Measurements from ENCODE around the gene CCDC106.
A peak's percentile ranks its signal among the peaks of the same experiment; 100 is the strongest.

Gene CCDC106

DNA sequence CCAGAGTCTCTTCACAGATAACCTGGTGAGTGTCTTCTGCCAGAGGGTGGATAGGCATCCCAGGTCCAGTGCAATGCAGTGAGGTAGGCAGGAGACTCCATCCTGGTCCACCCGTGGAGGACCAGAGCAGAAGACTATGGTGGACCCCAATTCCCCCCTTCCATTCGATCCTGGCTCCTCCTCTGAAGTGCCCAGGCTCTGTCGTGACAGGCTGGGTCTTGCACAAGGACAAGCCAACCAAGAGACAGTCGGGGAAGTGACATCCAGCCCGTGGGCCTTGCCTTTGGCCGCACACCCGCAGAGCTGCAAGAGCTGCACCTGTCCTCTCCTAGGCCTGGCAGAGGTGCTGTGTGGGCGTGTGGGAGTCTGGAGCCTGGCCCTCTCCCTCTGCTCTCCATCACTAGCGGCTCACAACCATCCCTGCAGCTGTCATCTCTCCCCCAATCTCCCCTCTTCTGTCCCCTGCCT is 26.8 kb upstream of the CCDC106 start:
- TF ChIP-seq TAF1 (IDR thresholded peaks at IDR 0.05; ENCODE audit: low read depth, low read length), result no peak
- TF ChIP-seq POLR2A (IDR thresholded peaks at IDR 0.05; ENCODE audit: low read depth, low read length), result peak; percentile 54
- peak; percentile 51 for TF ChIP-seq POLR2AphosphoS5 (IDR thresholded peaks at IDR 0.05; ENCODE audit: low read depth, low read length)
- no peak for FAIRE-seq

DNA sequence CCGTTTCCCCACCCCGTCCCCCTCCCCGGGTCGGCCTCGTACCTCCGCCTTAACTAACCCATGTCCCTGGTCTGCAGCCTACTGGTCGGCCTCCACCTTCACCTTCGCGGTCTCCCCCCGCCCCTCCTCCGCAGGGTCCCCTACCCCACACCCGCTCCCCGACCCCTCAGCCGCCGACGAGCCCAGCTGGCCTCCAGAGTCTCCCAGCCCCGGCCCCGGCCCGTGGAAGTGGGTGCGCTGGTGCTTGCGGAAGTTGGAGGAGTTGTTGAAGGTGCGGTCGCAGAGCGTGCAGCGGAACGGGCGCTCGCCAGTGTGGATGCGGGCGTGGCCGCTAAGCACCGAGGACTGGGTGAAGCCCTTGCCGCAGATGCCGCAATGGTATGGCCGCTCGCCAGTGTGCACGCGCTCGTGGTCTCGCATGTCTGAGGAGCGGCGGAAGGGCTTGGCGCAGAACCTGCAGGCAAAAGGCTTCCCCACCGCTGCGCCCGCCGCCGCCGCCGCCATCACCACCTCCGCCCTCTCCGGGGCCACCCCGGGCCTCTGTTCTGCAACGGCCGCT is 26.3 kb upstream of the CCDC106 start:
- FAIRE-seq (no peak), DNase-seq (ENCODE audit: insufficient read length, low spot score) (no peak)
- TF ChIP-seq TAF1 (IDR thresholded peaks at IDR 0.05; ENCODE audit: low read depth, low read length) (no peak), PAX5 (IDR thresholded peaks at IDR 0.05; ENCODE audit: insufficient read depth, low read length, severe bottlenecking) (no peak), POLR2AphosphoS5 (IDR thresholded peaks at IDR 0.05; ENCODE audit: low read depth, low read length) (no peak), POU2F2 (IDR thresholded peaks at IDR 0.05; ENCODE audit: low read depth, low read length) (no peak), POLR2A (IDR thresholded peaks at IDR 0.05; ENCODE audit: low read depth, low read length) (no peak), SPI1 (IDR thresholded peaks at IDR 0.05; ENCODE audit: low read depth, low read length) (no peak)

More for the DNA sequence above, 26.8 kb upstream of the CCDC106 start:
- DNase-seq (ENCODE audit: insufficient read length, low spot score), result no peak

- TF ChIP-seq POLR2A (IDR thresholded peaks at IDR 0.05; ENCODE audit: low read depth, low read length) (no peak), SPI1 (IDR thresholded peaks at IDR 0.05; ENCODE audit: low read depth, low read length) (no peak), TAF1 (IDR thresholded peaks at IDR 0.05; ENCODE audit: low read depth, low read length) (no peak), POU2F2 (IDR thresholded peaks at IDR 0.05; ENCODE audit: low read depth, low read length) (no peak), POLR2AphosphoS5 (IDR thresholded peaks at IDR 0.05; ENCODE audit: low read depth, low read length) (no peak), PAX5 (IDR thresholded peaks at IDR 0.05; ENCODE audit: insufficient read depth, low read length, severe bottlenecking) (no peak)
- no peak for DNase-seq (ENCODE audit: insufficient read length, low spot score)
These were observed 25.6 kb upstream of the CCDC106 start for GRCh38 chr19:55622242-55622969.

DNA sequence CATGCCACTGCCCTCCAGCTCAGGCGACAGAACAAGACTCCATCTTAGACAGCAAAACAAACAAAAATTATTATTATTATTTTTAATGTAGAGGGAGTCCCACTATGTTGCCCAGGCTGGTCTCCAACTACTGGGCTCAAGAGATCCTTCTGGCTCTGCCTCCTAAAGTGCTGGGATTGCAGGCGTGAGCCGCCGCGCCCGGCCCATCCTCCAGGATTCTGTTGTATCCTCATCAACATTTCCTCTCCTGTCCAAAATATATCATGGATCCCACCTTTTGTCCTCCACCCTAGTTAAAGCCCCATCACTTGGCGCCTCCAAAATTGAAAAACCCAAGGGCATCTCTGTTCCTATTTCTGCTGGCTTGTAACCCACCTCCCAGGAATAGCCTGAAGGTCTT is 24.9 kb upstream of the CCDC106 start:
- FAIRE-seq (no peak), DNase-seq (ENCODE audit: insufficient read length, low spot score) (no peak)
- no peak for TF ChIP-seq POLR2A (IDR thresholded peaks at IDR 0.05; ENCODE audit: low read depth, low read length)
- TF ChIP-seq SPI1 (IDR thresholded peaks at IDR 0.05; ENCODE audit: low read depth, low read length), result no peak
- TF ChIP-seq POU2F2 (IDR thresholded peaks at IDR 0.05; ENCODE audit: low read depth, low read length), result no peak

More at GRCh38 chr19:55622242-55622969, 25.6 kb upstream of the CCDC106 start:
- FAIRE-seq, result no peak

DNA sequence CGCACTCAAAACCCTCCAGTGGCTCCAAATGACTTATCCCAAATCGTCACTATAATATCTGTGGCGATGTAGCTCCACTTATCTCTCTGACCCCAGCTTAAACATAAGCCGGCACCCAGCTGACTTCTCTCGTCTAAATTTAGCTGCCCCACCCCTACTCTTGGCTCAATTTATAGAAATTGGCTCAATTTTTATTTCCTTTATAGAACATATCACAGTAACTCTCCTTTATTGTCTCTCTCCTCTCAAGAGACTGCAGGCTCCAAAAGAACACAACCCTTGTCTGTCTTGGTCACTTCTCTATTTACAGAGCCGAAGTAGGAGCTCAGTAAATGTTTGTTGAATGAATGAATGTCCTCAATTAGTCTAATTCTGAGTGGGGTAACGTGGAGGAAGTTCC is 24.5 kb upstream of the CCDC106 start:
- DNase-seq (ENCODE audit: insufficient read length, low spot score) (no peak), FAIRE-seq (no peak)
- no peak for TF ChIP-seq SPI1 (IDR thresholded peaks at IDR 0.05; ENCODE audit: low read depth, low read length)
- no peak for TF ChIP-seq TAF1 (IDR thresholded peaks at IDR 0.05; ENCODE audit: low read depth, low read length)
- no peak for TF ChIP-seq POU2F2 (IDR thresholded peaks at IDR 0.05; ENCODE audit: low read depth, low read length)
- TF ChIP-seq PAX5 (IDR thresholded peaks at IDR 0.05; ENCODE audit: insufficient read depth, low read length, severe bottlenecking), result no peak
- TF ChIP-seq POLR2AphosphoS5 (IDR thresholded peaks at IDR 0.05; ENCODE audit: low read depth, low read length), result no peak
- no peak for TF ChIP-seq POLR2A (IDR thresholded peaks at IDR 0.05; ENCODE audit: low read depth, low read length)

GRCh38 chr19:55624109-55625003 is 23.7 kb upstream of the CCDC106 start, which contains the start of gene ZNF784:
ZNF784 (minus strand) TSS chr19:55624566; CDS start chr19:55624561, 5 bp downstream.
- peak; percentile 98 for FAIRE-seq
- TF ChIP-seq TAF1 (IDR thresholded peaks at IDR 0.05; ENCODE audit: low read depth, low read length) (peak; percentile 86), SPI1 (IDR thresholded peaks at IDR 0.05; ENCODE audit: low read depth, low read length) (no peak), POU2F2 (IDR thresholded peaks at IDR 0.05; ENCODE audit: low read depth, low read length) (peak; percentile 63; the same call in 1 of the 2 replicates), PAX5 (IDR thresholded peaks at IDR 0.05; ENCODE audit: insufficient read depth, low read length, severe bottlenecking) (no peak), POLR2A (IDR thresholded peaks at IDR 0.05; ENCODE audit: low read depth, low read length) (peak; percentile 71), POLR2AphosphoS5 (IDR thresholded peaks at IDR 0.05; ENCODE audit: low read depth, low read length) (peak; percentile 36; the same call in 1 of the 2 replicates)

GRCh38 chr19:55625004-55625326 is 23.0 kb upstream of the CCDC106 start:
- TF ChIP-seq POU2F2 (IDR thresholded peaks at IDR 0.05; ENCODE audit: low read depth, low read length), result no peak
- no peak for TF ChIP-seq POLR2AphosphoS5 (IDR thresholded peaks at IDR 0.05; ENCODE audit: low read depth, low read length)
- no peak for TF ChIP-seq POLR2A (IDR thresholded peaks at IDR 0.05; ENCODE audit: low read depth, low read length)
- TF ChIP-seq TAF1 (IDR thresholded peaks at IDR 0.05; ENCODE audit: low read depth, low read length), result no peak
- no peak for TF ChIP-seq SPI1 (IDR thresholded peaks at IDR 0.05; ENCODE audit: low read depth, low read length)
- TF ChIP-seq PAX5 (IDR thresholded peaks at IDR 0.05; ENCODE audit: insufficient read depth, low read length, severe bottlenecking), result no peak
- FAIRE-seq (no peak), DNase-seq (ENCODE audit: insufficient read length, low spot score) (no peak)

More at GRCh38 chr19:55624109-55625003, 23.7 kb upstream of the CCDC106 start, which contains the start of gene ZNF784:
- peak; percentile 89 for DNase-seq (ENCODE audit: insufficient read length, low spot score)

DNA sequence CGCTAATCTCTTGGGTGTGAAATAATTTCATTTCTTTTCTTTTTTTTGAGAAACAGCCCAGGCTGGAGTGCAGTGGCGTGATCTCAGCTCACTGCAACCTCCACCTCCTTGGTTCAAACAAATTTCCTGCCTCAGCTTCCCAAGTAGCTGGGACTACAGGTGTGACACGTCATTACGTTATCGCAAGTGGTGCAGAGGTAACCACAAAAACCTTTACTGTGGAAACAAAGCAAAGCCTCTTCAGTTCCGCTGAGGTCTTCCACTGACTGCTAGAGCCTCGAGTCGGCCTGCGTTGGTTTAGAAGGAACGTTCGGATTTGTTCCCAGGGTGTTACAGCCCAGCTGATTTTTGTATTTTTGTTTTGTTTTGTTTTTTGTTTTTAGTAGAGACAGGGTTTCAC is 21.7 kb upstream of the CCDC106 start:
- no peak for FAIRE-seq
- no peak for TF ChIP-seq POLR2A (IDR thresholded peaks at IDR 0.05; ENCODE audit: low read depth, low read length)
- no peak for TF ChIP-seq PAX5 (IDR thresholded peaks at IDR 0.05; ENCODE audit: insufficient read depth, low read length, severe bottlenecking)
- no peak for TF ChIP-seq TAF1 (IDR thresholded peaks at IDR 0.05; ENCODE audit: low read depth, low read length)
- no peak for TF ChIP-seq POU2F2 (IDR thresholded peaks at IDR 0.05; ENCODE audit: low read depth, low read length)
- no peak for TF ChIP-seq POLR2AphosphoS5 (IDR thresholded peaks at IDR 0.05; ENCODE audit: low read depth, low read length)
- no peak for TF ChIP-seq SPI1 (IDR thresholded peaks at IDR 0.05; ENCODE audit: low read depth, low read length)
- no peak for DNase-seq (ENCODE audit: insufficient read length, low spot score)

GRCh38 chr19:55632463-55632834 is 15.6 kb upstream of the CCDC106 start:
- DNase-seq (ENCODE audit: insufficient read length, low spot score), result no peak
- TF ChIP-seq POLR2A (IDR thresholded peaks at IDR 0.05; ENCODE audit: low read depth, low read length) (no peak), POU2F2 (IDR thresholded peaks at IDR 0.05; ENCODE audit: low read depth, low read length) (no peak), TAF1 (IDR thresholded peaks at IDR 0.05; ENCODE audit: low read depth, low read length) (no peak), POLR2AphosphoS5 (IDR thresholded peaks at IDR 0.05; ENCODE audit: low read depth, low read length) (no peak), PAX5 (IDR thresholded peaks at IDR 0.05; ENCODE audit: insufficient read depth, low read length, severe bottlenecking) (no peak), SPI1 (IDR thresholded peaks at IDR 0.05; ENCODE audit: low read depth, low read length) (no peak)
- peak; percentile 89 for FAIRE-seq

Data from GM12891 (cell line).